Stimulated activated CD8-positive, alpha-beta memory T cell treated with anti-CD3 and anti-CD28 coated beads, Interleukin-7, amount 100 ng/mL, for 48 hours (primary cell): ENCODE results near the gene STXBP5.
"Not testable (repeated sequence)": the region's sequence is repeated elsewhere in the genome, so short reads cannot be mapped to it uniquely, and the experiment has no call there.

Experiments
- DNase-seq, 2 donors: peaks; one replicate each; pipeline ENCODE4 v3.0.0-alpha.2; 2020; ENCODE audit warnings: low read depth in 1 of 2; ENCODE audit errors: extremely low read depth in 1 of 2

Gene STXBP5

GRCh38 chr6:147238906-147239305 lies 34.7 kb downstream of the STXBP5 start:
- no peak for DNase-seq

DNA sequence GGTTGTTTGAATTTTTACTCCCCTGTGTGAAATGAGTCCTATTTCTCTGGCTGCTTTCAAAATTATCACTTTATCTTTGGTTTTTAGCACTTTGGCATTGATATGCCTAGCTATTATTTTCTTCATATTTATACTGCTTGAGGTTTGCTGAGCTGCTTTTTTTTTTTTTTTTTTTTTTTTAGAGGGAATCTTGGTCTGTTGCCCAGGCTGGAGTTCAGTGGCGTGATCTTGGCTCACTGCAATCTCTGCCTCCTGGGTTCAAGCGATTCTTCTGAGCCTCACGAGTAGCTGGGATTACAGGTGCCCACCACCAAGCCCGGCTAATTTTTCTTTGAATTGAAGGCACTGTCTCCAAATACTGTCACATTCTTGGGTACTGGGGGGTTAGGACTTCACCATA lies 40.6 kb downstream of the STXBP5 start:
- no peak for DNase-seq

DNA sequence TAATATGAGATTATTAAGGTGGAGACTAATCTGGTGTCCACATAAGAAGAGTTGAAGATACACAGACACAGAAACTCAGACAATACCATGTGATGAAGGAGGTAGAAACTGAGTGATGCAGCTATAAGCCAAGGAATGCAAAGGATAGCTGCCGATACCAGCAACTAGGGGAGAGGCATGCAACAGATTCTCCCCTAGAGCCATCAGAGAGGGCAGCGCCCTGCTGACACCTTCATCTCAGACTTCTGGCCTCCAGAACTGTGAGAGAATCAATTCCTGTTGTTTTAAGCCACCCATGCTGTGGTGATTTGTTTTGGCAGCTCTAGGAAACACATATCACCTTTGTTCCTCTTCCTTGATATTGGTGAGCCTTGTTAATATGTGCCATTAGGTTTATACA lies 41.5 kb downstream of the STXBP5 start:
- no peak for DNase-seq

DNA sequence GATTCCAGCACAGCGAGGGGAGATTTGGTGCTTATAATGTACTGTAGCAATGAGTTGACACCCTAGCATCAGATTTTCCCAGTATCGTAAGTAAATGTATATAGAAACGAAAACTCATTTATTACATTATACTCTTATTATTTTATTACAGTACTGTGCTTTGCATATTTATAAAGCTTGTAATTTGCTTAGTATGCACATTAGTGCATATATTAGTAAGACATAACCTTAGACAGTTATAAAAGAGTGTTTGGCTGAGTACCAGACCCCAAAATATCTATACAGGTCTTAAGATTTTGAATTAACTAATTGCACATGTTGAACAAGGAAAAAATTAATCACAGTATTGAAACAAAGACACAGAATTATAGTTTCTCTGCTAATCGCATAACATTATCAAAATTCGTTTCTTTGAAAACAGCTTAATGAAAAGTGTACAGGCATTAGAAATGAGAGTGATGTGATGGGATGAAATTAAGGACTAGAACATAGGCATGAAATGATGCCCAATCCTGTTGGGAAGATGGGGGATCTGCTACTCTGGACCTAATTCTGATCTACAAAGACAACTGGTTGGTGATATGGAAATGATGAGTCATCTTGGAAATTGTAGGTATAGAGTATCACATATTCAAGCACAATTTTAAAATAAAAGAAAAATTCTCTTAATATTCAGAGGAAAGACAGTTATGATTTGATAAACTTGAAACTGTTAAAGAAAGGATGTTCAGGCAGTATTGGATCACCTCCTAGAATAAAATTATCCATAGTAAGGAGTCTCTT lies 42.8 kb downstream of the STXBP5 start:
- no peak for DNase-seq

GRCh38 chr6:147248859-147249258 lies 44.6 kb downstream of the STXBP5 start:
- DNase-seq = no peak

GRCh38 chr6:147251072-147251471 lies 46.9 kb downstream of the STXBP5 start:
- DNase-seq = no peak

- not testable (repeated sequence) for DNase-seq
Observed at GRCh38 chr6:147254929-147255473, 50.8 kb downstream of the STXBP5 start.

GRCh38 chr6:147255948-147256674 lies 51.9 kb downstream of the STXBP5 start:
- no peak for DNase-seq

DNA sequence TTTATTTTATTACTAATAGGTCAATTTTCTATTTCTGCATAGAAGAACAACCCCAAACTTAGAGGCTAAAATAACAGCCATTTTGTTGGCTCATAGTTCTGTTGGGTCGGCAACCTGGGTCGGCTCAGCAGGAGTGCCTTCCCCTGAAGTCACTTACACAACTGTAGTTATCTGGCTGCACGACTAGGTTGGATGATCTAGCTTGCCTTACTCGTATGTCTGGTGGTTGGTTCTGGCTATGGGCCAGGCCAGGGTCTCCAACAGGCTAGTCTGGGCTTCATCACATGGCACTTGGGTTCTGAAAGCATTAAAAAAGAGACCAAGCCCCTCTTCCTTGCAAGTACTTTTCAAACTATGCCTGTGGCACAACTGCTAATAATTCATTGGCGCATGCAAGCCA lies 53.5 kb downstream of the STXBP5 start:
- DNase-seq = no peak

DNA sequence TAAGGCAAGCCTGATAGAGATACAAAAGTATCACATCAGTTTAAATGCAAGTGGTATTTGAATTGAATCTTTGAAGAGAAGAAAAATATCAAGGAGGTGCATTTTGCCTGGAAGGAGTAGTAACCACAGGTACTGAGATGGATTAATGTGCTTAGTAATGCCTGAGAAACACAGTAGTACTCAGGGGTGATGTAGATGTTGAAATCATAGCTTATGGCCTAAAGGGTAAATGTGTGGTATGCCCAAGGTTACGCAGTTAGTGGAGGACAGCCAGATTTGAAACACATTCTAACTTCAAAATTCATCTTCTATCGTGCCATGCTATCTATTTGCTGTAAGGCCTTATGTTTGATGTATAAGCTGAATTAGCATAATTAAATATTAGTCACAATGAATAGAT lies 55.9 kb downstream of the STXBP5 start:
- DNase-seq = no peak

DNA sequence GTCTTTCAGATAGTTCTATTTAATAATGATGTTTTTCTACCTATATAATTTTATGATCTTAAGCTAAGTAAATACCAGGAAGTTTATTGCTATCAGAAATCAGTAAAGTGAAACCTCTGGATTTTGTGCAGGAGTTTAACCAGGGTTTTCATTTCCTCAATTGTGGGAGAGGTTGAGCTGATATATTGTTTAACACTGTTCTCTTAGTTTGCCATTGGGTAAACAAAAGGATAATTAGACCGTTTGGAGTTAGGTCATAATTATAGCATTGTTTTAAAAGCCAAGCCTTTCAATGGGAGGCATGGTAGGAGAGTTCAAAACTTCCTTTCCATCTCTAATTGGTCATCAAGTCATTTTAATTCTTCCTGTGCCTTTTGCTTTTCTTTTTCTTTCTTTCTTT lies 58.7 kb downstream of the STXBP5 start:
- no peak for DNase-seq

- no peak for DNase-seq
Observed at GRCh38 chr6:147266821-147267220, 62.6 kb downstream of the STXBP5 start.

GRCh38 chr6:147267658-147268057 lies 63.4 kb downstream of the STXBP5 start:
- no peak for DNase-seq

- no peak for DNase-seq
Observed at GRCh38 chr6:147268254-147268653, 64.0 kb downstream of the STXBP5 start.

DNA sequence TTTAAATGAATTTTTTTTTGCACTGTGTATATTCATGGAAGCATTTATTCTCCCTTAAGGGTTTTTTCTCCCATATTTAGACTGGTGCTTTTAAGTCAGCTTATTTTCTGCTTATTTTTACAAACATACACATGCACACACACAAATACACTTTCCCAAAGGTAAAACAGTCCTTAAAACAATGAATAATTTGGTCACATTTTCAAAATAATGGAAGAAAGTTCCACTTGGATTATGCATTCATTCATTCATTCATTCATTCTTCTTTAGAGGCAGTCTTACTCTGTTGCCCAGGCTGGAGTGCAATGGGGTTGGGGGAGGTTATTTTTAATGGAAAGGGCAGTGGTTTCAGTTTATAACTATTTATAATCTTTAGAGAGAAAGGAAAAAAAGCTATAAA lies 69.8 kb downstream of the STXBP5 start:
- no peak for DNase-seq

- DNase-seq = no peak
Observed at GRCh38 chr6:147274776-147275175, 70.6 kb downstream of the STXBP5 start.

GRCh38 chr6:147278891-147279290 lies 74.7 kb downstream of the STXBP5 start:
- no peak for DNase-seq

DNA sequence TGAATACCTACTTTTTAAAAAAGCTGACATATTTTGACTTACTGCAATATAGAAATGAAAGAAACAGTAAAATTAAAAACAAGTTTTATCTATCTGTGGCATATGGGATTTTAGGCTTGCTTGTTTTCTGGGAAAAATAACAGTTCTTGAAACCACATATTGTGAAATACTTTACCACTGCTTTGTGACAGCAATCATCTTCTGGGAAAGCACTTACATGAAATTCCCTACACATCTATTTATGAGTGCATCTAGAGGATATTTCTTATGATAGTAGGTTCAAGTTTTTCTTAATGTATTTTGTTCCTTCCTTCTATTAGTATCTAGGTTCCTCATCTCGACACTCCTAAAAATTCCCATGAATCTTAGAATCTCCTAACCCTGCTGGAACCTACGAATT lies 75.2 kb downstream of the STXBP5 start:
- DNase-seq = no peak

GRCh38 chr6:147281895-147282565 lies 77.8 kb downstream of the STXBP5 start:
- DNase-seq = no peak

DNA sequence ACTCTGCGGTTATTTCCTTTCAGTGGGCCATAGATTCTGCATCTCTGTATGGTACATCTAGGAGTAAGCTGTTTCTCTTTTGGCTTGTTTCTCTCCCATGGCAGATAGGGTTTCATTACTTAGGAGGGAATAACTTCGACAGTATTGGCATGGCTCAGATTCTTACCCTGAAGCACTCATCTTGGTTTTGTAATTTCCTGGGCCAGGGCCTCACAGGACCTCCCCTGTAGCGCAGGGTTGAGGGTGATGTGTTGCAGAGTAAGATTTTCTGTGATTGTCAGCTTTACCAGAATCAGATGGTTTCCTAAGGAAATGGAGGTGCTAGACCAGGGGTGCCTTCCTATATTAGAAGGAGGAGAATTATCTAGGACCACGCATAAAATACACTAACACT lies 78.3 kb downstream of the STXBP5 start:
- no peak for DNase-seq

DNA sequence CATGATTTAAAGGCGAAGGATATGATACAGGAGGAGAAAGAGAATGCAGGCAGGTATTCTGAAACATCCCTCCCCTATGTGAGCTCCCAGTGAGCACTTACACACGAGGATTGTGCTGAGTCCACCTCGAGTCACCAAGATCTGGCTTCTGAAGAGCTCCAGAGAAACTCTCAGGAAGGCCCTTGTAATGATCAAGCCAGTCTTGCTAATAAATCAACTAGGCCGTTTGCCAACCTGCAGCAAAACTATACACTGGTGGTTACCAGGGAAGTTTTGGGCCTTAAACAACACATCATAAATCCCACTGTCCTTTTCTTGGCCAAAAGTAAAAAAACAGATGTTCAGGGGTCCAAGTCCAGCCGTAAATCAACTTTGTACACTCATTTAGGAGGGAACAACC lies 79.2 kb downstream of the STXBP5 start:
- no peak for DNase-seq
